A673 (cell line): Measurements from ENCODE around the gene PELI2.

Experiments
- EZH2 ChIP-seq: fragments of 200-600 bp; sonication (generic); IDR thresholded peaks from 2 replicates; pipeline ENCODE4 v1.6.1; 2017; ENCODE audit warnings: borderline replicate concordance, low read depth, mild to moderate bottlenecking, mixed read lengths, antibody characterized with exemption, low read length; ENCODE audit not compliant: poor library complexity, severe bottlenecking
- TF ChIP-seq, protein P1 (sequence below): fragments of 300-800, 200-600 bp; sonication (generic); conservative IDR thresholded peaks from 2 replicates; pipeline ENCODE4 v1.5.1; 2017; ENCODE audit warnings: low read depth, mild to moderate bottlenecking, antibody characterized with exemption, low read length, moderate library complexity, mixed read lengths

DNA sequence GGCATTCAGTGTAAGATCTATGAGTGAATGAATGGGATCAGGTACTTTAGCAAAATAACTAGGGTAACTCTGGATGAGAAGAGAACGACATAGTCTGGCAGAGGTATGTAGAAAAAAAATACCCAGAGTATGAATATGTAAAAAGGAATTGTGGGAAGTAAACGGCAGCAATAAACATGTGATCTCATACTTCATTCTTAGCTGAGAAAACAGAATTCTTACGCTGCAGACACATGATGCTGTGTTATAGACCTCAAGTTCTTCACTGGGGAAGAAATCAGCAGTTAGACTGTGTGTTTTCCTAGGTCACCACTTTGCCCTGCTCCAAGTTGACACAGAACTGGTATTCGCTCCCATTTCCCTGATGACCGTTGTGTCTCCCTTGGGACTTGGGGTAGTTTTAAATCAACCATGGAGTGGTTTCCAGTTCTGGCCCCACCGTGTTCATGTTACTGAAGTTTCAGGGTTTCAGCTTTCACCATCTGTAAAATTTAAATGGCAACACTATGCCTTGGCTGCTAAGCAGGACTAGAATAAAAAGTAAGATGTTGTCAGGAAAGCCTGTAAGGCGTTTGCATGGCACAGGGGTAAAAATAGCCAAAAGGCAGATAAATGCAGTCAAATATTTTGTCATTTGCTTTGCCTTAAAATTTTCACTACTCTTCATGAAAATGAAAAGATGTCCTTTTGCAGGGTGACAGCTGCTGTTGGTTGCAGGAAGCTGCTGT, 223.7 kb downstream of the PELI2 start:
- TF ChIP-seq, protein P1, sequence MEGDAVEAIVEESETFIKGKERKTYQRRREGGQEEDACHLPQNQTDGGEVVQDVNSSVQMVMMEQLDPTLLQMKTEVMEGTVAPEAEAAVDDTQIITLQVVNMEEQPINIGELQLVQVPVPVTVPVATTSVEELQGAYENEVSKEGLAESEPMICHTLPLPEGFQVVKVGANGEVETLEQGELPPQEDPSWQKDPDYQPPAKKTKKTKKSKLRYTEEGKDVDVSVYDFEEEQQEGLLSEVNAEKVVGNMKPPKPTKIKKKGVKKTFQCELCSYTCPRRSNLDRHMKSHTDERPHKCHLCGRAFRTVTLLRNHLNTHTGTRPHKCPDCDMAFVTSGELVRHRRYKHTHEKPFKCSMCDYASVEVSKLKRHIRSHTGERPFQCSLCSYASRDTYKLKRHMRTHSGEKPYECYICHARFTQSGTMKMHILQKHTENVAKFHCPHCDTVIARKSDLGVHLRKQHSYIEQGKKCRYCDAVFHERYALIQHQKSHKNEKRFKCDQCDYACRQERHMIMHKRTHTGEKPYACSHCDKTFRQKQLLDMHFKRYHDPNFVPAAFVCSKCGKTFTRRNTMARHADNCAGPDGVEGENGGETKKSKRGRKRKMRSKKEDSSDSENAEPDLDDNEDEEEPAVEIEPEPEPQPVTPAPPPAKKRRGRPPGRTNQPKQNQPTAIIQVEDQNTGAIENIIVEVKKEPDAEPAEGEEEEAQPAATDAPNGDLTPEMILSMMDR = no peak
- no peak for TF ChIP-seq EZH2
